Measurements from ENCODE around the gene MTMR2.
"Not testable (repeated sequence)": the region's sequence is repeated elsewhere in the genome, so short reads cannot be mapped to it uniquely, and the experiment has no call there.

MTMR2 gene

DNA sequence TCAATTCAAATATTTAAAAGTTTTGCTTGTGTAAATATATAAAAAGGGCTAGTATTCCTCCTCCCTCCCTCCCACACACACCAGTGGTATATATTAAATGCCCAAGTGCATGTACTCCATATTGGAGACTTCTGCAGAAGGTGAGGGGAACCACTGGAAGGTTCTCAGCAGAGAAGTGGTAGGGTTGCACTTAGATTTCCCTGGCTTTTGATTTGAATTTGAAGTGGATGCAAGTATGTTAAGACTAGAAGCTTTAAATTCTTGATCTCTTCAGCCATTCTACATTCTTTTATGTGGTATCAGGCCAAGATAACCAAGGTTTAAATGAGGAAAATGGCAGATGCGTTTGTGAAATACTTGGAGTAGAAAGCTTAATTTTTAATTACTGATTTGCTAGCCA lies 90.5 kb downstream of the MTMR2 start:
- Histone ChIP-seq H3K27me3 (ENCODE audit: control insufficient read depth, insufficient read depth, low read length) (no peaks in the 10 kb centered on the region), H3K4me3 (ENCODE audit: low read depth, low read length) (no peak overlapping the region), H3K9me3 (ENCODE audit: control insufficient read depth, insufficient read depth, low read length) (no peaks in the 10 kb centered on the region), H3K36me3 (ENCODE audit: control insufficient read depth, insufficient read depth, low read length) (no peaks in the 10 kb centered on the region), H3K4me1 (ENCODE audit: control insufficient read depth, insufficient read depth, low read length) (no peaks in the 10 kb centered on the region), H3K9ac (ENCODE audit: low read depth, low read length) (no peak overlapping the region)

DNA sequence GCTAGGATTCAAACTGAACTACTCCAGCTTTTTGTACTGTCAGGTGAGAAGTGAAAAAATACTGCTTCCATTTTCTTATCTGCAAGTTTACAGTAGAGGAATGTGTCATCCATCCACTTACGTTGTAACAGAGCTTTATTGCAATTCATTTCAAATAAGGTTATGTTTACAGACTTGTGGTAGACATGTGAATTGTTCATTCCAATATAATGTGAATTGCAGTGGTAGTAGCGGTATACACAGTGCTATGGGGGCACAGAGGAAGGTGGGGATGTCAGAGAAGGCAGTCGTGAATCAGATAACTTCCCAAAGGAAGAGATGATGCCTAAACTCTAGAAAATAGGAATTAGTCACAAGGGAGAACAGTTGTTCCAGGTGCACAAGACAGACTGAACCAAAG lies 91.1 kb downstream of the MTMR2 start:
- Histone ChIP-seq H3K4me1 (ENCODE audit: control insufficient read depth, insufficient read depth, low read length) (no peaks in the 10 kb centered on the region), H3K9me3 (ENCODE audit: control insufficient read depth, insufficient read depth, low read length) (no peaks in the 10 kb centered on the region), H3K4me3 (ENCODE audit: low read depth, low read length) (no peak overlapping the region), H3K36me3 (ENCODE audit: control insufficient read depth, insufficient read depth, low read length) (no peaks in the 10 kb centered on the region), H3K9ac (ENCODE audit: low read depth, low read length) (no peak overlapping the region), H3K27me3 (ENCODE audit: control insufficient read depth, insufficient read depth, low read length) (no peaks in the 10 kb centered on the region)

DNA sequence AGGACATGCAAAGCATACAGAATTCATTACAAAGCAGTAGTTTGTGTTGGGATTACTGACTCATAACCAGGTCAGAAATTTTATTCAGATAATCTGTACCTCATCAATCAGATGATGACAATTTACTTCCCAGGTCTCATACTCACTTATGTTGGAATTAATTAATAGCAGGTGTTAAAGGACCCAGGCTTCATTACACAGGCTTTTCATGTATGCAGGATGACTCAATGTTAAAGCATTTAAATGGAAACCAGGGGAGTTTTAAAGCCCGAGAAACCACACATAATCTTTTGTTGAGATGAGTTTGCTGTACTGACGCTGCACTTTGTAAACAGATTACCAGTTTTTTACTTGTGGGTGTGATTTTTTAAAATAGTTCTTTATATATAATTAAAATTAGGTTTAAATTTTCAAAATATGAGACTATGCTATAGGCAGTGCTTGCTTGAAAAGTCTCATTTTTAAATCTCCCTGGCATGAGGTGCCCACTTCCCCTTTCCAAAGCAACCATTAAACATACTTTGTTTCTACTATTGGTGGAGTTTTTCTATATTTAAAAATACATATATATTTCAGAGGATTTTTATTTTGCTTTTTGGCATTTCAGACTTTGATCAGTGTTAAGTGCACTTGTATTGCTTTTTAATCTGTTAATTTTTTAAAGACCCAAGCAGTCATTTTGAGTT lies 92.6 kb downstream of the MTMR2 start:
- Histone ChIP-seq H3K36me3 (ENCODE audit: control insufficient read depth, insufficient read depth, low read length) (no peaks in the 10 kb centered on the region), H3K4me1 (ENCODE audit: control insufficient read depth, insufficient read depth, low read length) (no peaks in the 10 kb centered on the region), H3K9ac (ENCODE audit: low read depth, low read length) (no peak overlapping the region), H3K4me3 (ENCODE audit: low read depth, low read length) (no peak overlapping the region), H3K9me3 (ENCODE audit: control insufficient read depth, insufficient read depth, low read length) (no peaks in the 10 kb centered on the region), H3K27me3 (ENCODE audit: control insufficient read depth, insufficient read depth, low read length) (no peaks in the 10 kb centered on the region)

DNA sequence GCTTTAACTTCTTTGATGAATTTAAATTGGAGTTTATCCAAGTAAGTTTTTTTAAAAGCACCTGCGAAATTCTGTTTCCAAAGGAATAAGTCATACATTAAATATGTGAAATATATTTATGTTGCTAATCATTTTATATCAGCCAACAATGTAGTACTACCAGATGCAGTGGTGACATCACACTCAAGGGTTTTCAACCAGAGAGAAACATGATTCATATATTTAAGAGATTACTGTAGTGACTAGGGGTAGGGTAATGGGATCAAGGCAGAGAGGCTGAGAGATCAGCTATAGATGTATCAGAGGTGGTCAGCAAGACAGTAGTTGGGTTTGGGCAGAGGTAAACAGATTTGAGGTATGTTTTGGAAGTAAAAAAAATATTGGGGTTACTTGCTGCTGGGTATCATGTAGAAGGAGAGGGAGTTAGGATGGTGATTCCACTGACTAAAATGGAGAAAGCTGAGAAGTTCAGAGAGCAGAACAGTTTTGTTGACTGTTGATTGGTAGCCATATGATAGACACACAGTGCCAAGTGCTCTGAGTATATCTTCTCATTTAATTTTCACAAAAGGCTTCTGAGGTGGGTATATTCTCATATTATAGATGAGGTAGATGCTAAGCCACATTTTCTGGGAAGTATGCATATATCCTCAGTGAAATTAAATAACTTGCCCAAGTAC lies 94.2 kb downstream of the MTMR2 start:
- no peaks in the 10 kb centered on the region for H3K9me3 ChIP-seq (ENCODE audit: control insufficient read depth, insufficient read depth, low read length)
- H3K4me3 ChIP-seq (ENCODE audit: low read depth, low read length): no peak overlapping the region
- no peaks in the 10 kb centered on the region for H3K4me1 ChIP-seq (ENCODE audit: control insufficient read depth, insufficient read depth, low read length)
- no peak overlapping the region for H3K9ac ChIP-seq (ENCODE audit: low read depth, low read length)
- no peaks in the 10 kb centered on the region for H3K27me3 ChIP-seq (ENCODE audit: control insufficient read depth, insufficient read depth, low read length)
- H3K36me3 ChIP-seq (ENCODE audit: control insufficient read depth, insufficient read depth, low read length): no peaks in the 10 kb centered on the region

DNA sequence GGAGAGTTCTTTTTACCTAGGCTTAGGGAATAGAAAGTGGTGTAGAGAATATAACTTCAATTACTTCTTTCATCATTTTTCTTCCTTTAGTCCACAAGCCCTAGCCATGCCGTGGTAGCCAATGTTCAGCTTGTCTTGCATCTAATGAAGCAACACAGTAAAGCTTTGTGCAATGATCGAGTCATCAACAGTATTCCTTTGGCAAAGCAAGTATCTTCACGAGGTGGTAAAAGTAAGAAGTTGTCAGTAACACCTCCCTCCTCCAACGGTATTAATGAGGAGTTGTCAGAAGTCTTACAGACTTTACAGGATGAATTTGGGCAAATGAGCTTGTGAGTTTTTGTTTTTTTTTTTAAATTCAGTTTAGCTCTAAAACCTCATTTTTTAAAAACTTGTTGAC lies 96.2 kb downstream of the MTMR2 start:
- Histone ChIP-seq H3K9me3 (ENCODE audit: control insufficient read depth, insufficient read depth, low read length) (no peaks in the 10 kb centered on the region), H3K27me3 (ENCODE audit: control insufficient read depth, insufficient read depth, low read length) (no peaks in the 10 kb centered on the region), H3K9ac (ENCODE audit: low read depth, low read length) (no peak overlapping the region), H3K36me3 (ENCODE audit: control insufficient read depth, insufficient read depth, low read length) (no peaks in the 10 kb centered on the region), H3K4me1 (ENCODE audit: control insufficient read depth, insufficient read depth, low read length) (no peaks in the 10 kb centered on the region), H3K4me3 (ENCODE audit: low read depth, low read length) (no peak overlapping the region)

DNA sequence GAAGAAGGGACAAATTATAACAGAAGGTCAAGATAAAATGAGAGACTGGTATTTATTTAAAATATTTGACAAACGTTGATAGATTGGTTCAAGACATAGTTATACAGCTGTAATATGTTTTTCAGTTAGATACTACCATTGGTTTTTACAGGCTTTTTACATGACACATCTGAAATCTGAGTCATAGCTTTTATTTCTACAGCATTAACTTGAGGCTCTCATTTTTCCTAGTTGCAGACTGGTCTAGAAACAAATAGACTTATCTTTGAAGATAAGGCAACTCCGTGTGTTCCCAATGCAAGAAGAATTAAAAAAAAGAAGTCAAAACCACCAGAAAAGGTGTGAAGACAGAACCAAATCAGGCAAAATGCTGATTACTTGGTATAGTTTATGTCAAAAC lies 102.3 kb downstream of the MTMR2 start:
- Histone ChIP-seq H3K27me3 (ENCODE audit: control insufficient read depth, insufficient read depth, low read length) (no peaks in the 10 kb centered on the region), H3K4me1 (ENCODE audit: control insufficient read depth, insufficient read depth, low read length) (no peaks in the 10 kb centered on the region), H3K4me3 (ENCODE audit: low read depth, low read length) (no peak overlapping the region), H3K36me3 (ENCODE audit: control insufficient read depth, insufficient read depth, low read length) (no peaks in the 10 kb centered on the region), H3K9ac (ENCODE audit: low read depth, low read length) (no peak overlapping the region), H3K9me3 (ENCODE audit: control insufficient read depth, insufficient read depth, low read length) (no peaks in the 10 kb centered on the region)

DNA sequence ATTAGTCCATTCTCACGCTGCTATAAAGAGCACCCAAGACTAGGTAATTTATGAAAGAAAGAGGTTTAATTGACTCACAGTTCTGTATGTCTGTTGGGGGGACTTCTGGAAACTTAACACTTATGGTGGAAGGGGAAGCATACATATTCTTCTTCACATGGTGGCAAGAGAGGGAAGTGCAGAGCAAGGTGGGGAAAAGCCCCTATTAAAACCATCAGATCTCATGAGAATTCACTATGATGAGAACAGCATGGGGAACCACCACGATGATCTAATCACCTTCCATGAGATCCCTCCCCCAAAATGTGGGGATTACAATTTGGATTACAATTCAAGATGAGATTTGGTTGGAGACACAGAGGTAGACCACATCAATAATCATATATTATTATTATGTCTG lies 107.9 kb downstream of the MTMR2 start:
- H3K4me3 ChIP-seq (ENCODE audit: low read depth, low read length): no peak overlapping the region
- H3K9me3 ChIP-seq (ENCODE audit: control insufficient read depth, insufficient read depth, low read length): no peaks in the 10 kb centered on the region
- H3K4me1 ChIP-seq (ENCODE audit: control insufficient read depth, insufficient read depth, low read length): no peaks in the 10 kb centered on the region
- no peaks in the 10 kb centered on the region for H3K36me3 ChIP-seq (ENCODE audit: control insufficient read depth, insufficient read depth, low read length)
- H3K9ac ChIP-seq (ENCODE audit: low read depth, low read length): no peak overlapping the region
- H3K27me3 ChIP-seq (ENCODE audit: control insufficient read depth, insufficient read depth, low read length): no peaks in the 10 kb centered on the region

DNA sequence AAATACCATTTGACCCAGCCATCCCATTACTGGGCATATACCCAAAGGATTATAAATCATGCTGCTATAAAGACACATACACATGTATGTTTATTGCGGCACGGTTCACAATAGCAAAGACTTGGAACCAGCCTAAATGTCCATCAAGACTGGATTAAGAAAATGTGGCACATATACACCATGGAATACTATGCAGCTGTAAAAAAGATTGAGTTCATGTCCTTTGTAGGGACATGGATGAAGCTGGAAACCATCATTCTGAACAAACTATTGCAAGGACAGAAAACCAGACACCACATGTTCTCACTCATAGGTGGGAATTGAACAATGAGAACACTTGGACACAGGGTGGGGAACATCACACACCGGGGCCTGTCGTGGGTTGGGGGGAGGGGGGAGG lies 112.9 kb downstream of the MTMR2 start:
- not testable (repeated sequence) for H3K4me1 ChIP-seq (ENCODE audit: control insufficient read depth, insufficient read depth, low read length); H3K27me3 ChIP-seq (ENCODE audit: control insufficient read depth, insufficient read depth, low read length); H3K9me3 ChIP-seq (ENCODE audit: control insufficient read depth, insufficient read depth, low read length); H3K9ac ChIP-seq (ENCODE audit: low read depth, low read length); H3K4me3 ChIP-seq (ENCODE audit: low read depth, low read length)
- peaks cover 10% of the 10 kb centered on the region for H3K36me3 ChIP-seq (ENCODE audit: control insufficient read depth, insufficient read depth, low read length)

DNA sequence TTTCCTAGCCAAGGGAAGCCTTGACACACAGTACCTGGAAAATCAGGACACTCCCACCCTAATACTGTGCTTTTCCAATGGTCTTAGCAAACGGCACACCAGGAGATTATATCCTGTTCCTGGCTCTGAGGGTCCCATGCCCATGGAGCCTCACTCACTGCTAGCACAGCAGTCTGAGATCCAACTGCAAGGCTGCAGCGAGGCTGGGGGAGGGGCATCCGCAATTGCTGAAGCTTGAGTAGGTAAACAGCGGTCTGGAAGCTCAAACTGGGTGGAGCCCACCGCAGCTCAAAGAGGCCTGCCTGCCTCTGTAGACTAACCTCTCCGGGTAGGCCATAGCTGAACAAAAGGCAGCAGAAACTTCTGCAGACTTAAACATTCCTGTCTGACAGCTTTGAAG lies 117.4 kb downstream of the MTMR2 start:
- H3K9me3 ChIP-seq (ENCODE audit: control insufficient read depth, insufficient read depth, low read length); H3K4me1 ChIP-seq (ENCODE audit: control insufficient read depth, insufficient read depth, low read length); H3K4me3 ChIP-seq (ENCODE audit: low read depth, low read length); H3K27me3 ChIP-seq (ENCODE audit: control insufficient read depth, insufficient read depth, low read length); H3K9ac ChIP-seq (ENCODE audit: low read depth, low read length): not testable (repeated sequence)
- peaks cover 18% of the 10 kb centered on the region for H3K36me3 ChIP-seq (ENCODE audit: control insufficient read depth, insufficient read depth, low read length)

DNA sequence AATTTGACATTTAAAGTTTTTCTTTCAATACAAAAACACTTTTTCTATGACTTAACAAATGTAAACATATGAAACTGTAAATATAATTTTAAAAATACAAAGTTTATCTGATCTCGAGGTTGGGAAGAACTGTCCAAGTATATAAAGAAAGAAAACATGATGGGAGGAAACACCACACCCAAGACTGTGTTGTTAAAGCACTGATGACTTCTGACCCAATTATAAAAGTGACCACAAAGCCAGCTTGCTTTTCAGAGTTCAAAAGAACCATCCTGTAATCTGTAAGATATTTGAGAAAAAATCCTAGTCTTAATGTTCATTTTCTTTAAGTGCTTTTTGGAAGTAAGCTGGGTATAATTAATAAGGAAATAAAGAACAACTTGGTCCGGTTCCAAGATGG lies 118.0 kb downstream of the MTMR2 start:
- H3K36me3 ChIP-seq (ENCODE audit: control insufficient read depth, insufficient read depth, low read length): peaks cover 18% of the 10 kb centered on the region
- H3K4me1 ChIP-seq (ENCODE audit: control insufficient read depth, insufficient read depth, low read length): no peaks in the 10 kb centered on the region
- H3K4me3 ChIP-seq (ENCODE audit: low read depth, low read length): no peak overlapping the region
- no peaks in the 10 kb centered on the region for H3K27me3 ChIP-seq (ENCODE audit: control insufficient read depth, insufficient read depth, low read length)
- no peak overlapping the region for H3K9ac ChIP-seq (ENCODE audit: low read depth, low read length)
- H3K9me3 ChIP-seq (ENCODE audit: control insufficient read depth, insufficient read depth, low read length): peaks cover 6% of the 10 kb centered on the region

DNA sequence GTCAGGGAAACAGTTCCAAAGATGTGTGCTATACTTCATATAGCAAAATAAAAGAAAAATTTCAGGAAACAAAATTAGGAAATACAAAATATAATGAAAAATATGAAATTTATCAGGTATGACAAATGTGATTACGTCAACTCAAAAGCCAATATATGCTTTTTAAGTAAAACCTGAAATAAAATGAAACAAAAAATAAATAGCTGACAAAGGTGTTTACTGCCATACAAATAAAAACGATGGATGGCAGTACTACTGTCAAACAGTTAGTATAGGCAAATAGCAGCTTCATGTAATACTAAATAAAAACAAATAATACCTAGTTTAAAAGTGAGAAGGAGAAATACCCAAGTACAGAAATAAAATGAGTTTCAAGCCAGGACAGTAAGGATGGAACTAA lies 119.9 kb downstream of the MTMR2 start:
- H3K4me1 ChIP-seq (ENCODE audit: control insufficient read depth, insufficient read depth, low read length): no peaks in the 10 kb centered on the region
- peaks cover 18% of the 10 kb centered on the region for H3K36me3 ChIP-seq (ENCODE audit: control insufficient read depth, insufficient read depth, low read length)
- no peak overlapping the region for H3K9ac ChIP-seq (ENCODE audit: low read depth, low read length)

DNA sequence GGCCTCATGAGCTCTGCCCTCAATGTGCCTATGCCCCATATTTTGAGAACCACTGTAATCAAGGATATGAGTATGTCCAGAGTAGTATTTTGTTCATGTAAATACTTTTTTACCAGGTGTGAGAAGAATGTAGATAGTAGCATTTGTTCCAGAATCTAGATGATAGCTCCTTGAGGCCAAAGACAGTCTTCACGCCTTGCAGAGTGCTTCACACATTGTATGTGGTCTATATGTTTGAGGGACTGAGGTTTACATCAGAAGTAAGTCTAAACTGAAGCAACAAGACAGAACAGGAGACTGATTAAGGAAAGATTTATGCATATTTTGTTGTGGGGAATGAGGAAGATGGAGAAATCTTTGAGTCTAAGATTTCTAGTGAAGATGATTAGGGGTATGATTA lies 121.1 kb downstream of the MTMR2 start:
- Histone ChIP-seq H3K36me3 (ENCODE audit: control insufficient read depth, insufficient read depth, low read length) (peaks cover 18% of the 10 kb centered on the region), H3K4me3 (ENCODE audit: low read depth, low read length) (no peak overlapping the region), H3K4me1 (ENCODE audit: control insufficient read depth, insufficient read depth, low read length) (no peaks in the 10 kb centered on the region), H3K9me3 (ENCODE audit: control insufficient read depth, insufficient read depth, low read length) (peaks cover 6% of the 10 kb centered on the region), H3K9ac (ENCODE audit: low read depth, low read length) (no peak overlapping the region), H3K27me3 (ENCODE audit: control insufficient read depth, insufficient read depth, low read length) (no peaks in the 10 kb centered on the region)

More for the DNA sequence above, 119.9 kb downstream of the MTMR2 start:
- peaks cover 6% of the 10 kb centered on the region for H3K9me3 ChIP-seq (ENCODE audit: control insufficient read depth, insufficient read depth, low read length)
- no peaks in the 10 kb centered on the region for H3K27me3 ChIP-seq (ENCODE audit: control insufficient read depth, insufficient read depth, low read length)
- no peak overlapping the region for H3K4me3 ChIP-seq (ENCODE audit: low read depth, low read length)

All from iPS-15b (cell line).